Stomach (tissue), 9 donors: ENCODE data around the gene MAN2A1. TPM values are rescaled to one million over a fixed set of nuclear protein-coding genes. Genes with fewer than 3 reads are reported as not detected.

ENCODE experiments used
- DNase-seq, 2 donors: peaks; one replicate each; pipeline versions ENCODE4 v3.0.0 to v3.0.0-alpha.2; 2013 to 2019
- H3K27ac ChIP-seq, 5 donors: fragments of 200-600 bp in 4 of 5; sonication (generic) in 4 of 5; one replicate each; pipeline ENCODE4 v1.5.1; 2013 to 2019; ENCODE audit warnings: mild to moderate bottlenecking in 1 of 5, moderate library complexity in 1 of 5
- H3K27me3 ChIP-seq, 3 donors: fragments of 200-600 bp; sonication (generic); one replicate each; pipeline ENCODE4 v1.5.1; 2017 to 2019; ENCODE audit warnings: mixed run types in 1 of 3
- H3K36me3 ChIP-seq, 4 donors: fragments of 200-600 bp; sonication (generic); 1 replicate in 3 of 4; 2 replicates in 1 of 4; pipeline ENCODE4 v1.5.1; 2016 to 2019
- H3K4me1 ChIP-seq, 4 donors: fragments of 200-600 bp; sonication (generic); one replicate each; pipeline ENCODE4 v1.5.1; 2016 to 2019
- H3K4me3 ChIP-seq, 4 donors: fragments of 200-600 bp; sonication (generic) in 3 of 4; one replicate each; pipeline ENCODE4 v1.5.1; 2016 to 2019; ENCODE audit warnings: mild to moderate bottlenecking in 1 of 4
- H3K9me3 ChIP-seq, 4 donors: fragments of 200-600 bp; sonication (generic); one replicate each; pipeline ENCODE4 v1.5.1; 2016 to 2019
- EP300 ChIP-seq: sonication (generic); formaldehyde crosslinking; IDR thresholded peaks from one replicate; pipeline ENCODE4 v1.6.1; 2017; ENCODE audit warnings: antibody characterized with exemption
- POLR2A ChIP-seq, 4 donors: fragments of 450-650 bp; IDR thresholded peaks; one replicate each; pipeline ENCODE4 v1.6.1; 2016; ENCODE audit warnings: antibody characterized with exemption in 4 of 4, control low read depth in 2 of 4, mild to moderate bottlenecking in 1 of 4, moderate library complexity in 1 of 4
- POLR2AphosphoS5 ChIP-seq, 3 donors: sonication (generic); formaldehyde crosslinking; IDR thresholded peaks; one replicate each; pipeline ENCODE4 v1.6.1; 2016; ENCODE audit warnings: antibody characterized with exemption in 3 of 3
- WGBS, 5 donors: extraction: QIAGEN DNeasy Blood & Tissue Kit in 3 of 5; methylation state at CpG; one replicate each; pipeline versions ENCODE4 v1.1.5 to v1.1.7; 2013 to 2018; 5-methylcytosine and 5-hydroxymethylcytosine counted together
- intact Hi-C: fragments of 100-400 bp; cut with DNase I; formaldehyde crosslinking; loops from one replicate; pipeline ENCODE4 v1.15.1; 2023; ENCODE audit warnings: low total_unique reads
- polyA plus RNA-seq, 3 donors: library from polyadenylated mRNA; stranded (reverse); fragments of 200-250 nt; gene quantifications; one replicate each; pipeline ENCODE4 v1.2.3, GENCODE V29; 2013
- total RNA-seq, 5 donors: library from RNA; depleted of rRNA; stranded (reverse); fragments of >200 nt; gene quantifications; one replicate each; pipeline versions ENCODE4 v1.1.0 to v1.2.3, GENCODE V29; 2014 to 2016
- TF ChIP-seq, protein P1 (sequence below), 7 experiments: fragments of 450-650 bp in 4 of 7; fragments of 200-600 bp in 3 of 7; sonication (generic) in 3 of 7; IDR thresholded peaks; one replicate each; pipeline ENCODE4 v1.5.1; 2016 to 2019; ENCODE audit warnings: antibody characterized with exemption in 7 of 7, control low read depth in 2 of 7, mild to moderate bottlenecking in 1 of 7
- donor health status: healthy with polysubstance abuse.
- donor health status: Bipolar disorder and iron deficiency.
- donor health status: healthy.

The MAN2A1 gene
- total and polyA plus RNA-seq, 8 donors = 6.1 to 136 (median 33.6) TPM

DNA sequence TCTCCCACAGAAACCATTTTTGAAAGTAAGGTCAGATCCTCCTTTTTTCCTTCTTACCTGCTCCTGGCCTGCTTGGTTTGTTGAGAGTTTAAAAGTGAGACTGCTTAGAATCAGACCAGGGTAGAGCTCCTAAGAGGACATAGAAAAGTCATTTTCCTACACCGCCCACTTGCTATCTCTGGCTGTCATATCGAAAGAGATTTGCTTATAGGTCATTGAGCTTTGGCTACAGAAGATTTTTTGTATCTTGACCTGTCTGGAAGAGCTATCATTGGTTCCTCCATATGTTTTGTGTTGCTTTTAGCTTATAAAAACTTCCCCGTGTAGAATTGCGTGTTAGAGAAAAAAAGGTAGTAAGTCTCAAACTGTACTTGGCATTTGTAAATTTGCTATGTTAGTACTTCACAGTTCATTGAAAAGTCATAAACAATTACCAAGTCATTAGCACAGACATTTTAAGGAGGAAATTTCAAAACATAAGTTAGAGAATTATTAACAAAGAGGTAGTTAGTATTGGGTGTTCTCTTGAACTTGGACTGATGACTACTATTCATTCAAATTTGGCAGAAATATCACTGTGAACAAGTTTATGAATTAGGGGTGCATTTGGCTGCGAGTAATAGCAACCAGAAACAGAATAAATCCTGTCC lies 96.6 kb downstream of the MAN2A1 start:
- intact Hi-C loops = no loop called here
- peaks cover 0 to 34% (median 23%) of the 10 kb centered on the region in 4 donors for H3K36me3 ChIP-seq
- H3K9me3 ChIP-seq = no peaks in the 10 kb centered on the region
- H3K4me3 ChIP-seq = no peak overlapping the region
- WGBS, 5 donors = 91 to 97% (median 93%) methylated on average over 5 of the region's 5 CpGs
- no peaks in the 10 kb centered on the region for H3K4me1 ChIP-seq
- TF ChIP-seq, protein P1, sequence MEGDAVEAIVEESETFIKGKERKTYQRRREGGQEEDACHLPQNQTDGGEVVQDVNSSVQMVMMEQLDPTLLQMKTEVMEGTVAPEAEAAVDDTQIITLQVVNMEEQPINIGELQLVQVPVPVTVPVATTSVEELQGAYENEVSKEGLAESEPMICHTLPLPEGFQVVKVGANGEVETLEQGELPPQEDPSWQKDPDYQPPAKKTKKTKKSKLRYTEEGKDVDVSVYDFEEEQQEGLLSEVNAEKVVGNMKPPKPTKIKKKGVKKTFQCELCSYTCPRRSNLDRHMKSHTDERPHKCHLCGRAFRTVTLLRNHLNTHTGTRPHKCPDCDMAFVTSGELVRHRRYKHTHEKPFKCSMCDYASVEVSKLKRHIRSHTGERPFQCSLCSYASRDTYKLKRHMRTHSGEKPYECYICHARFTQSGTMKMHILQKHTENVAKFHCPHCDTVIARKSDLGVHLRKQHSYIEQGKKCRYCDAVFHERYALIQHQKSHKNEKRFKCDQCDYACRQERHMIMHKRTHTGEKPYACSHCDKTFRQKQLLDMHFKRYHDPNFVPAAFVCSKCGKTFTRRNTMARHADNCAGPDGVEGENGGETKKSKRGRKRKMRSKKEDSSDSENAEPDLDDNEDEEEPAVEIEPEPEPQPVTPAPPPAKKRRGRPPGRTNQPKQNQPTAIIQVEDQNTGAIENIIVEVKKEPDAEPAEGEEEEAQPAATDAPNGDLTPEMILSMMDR (IDR thresholded peaks at IDR 0.05) = no peak
- no peak for TF ChIP-seq EP300
- H3K27ac ChIP-seq = no peak overlapping the region
- no peaks in the 10 kb centered on the region for H3K27me3 ChIP-seq
- DNase-seq = no peak

DNA sequence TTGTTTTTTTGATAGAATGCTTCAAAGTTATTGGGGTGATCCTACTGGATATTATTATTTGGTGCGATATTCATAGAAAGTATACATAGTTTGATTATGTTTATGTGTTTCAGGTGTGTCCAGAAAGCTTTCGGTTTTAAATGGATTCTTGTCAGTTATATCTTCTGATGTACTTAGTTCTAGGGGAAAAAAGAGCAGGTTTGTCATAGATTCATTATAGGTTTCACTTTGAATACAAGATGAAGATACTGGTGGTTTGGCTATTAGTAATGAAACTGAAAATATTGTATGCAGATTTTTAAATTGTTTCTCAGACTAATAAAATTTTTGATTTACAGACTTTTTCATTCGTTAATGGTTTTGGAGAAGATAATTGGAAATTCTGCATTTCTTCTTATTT lies 98.9 kb downstream of the MAN2A1 start:
- H3K4me3 ChIP-seq = no peak overlapping the region
- no peak for DNase-seq
- TF ChIP-seq, protein P1 (IDR thresholded peaks at IDR 0.05) = no peak
- TF ChIP-seq EP300 (no peak), POLR2A (IDR thresholded peaks at IDR 0.05) (no peak), POLR2AphosphoS5 (IDR thresholded peaks at IDR 0.05) (no peak)
- peaks cover 0 to 38% (median 22%) of the 10 kb centered on the region in 4 donors for H3K36me3 ChIP-seq
- H3K4me1 ChIP-seq = no peaks in the 10 kb centered on the region
- H3K27ac ChIP-seq = no peak overlapping the region
- H3K9me3 ChIP-seq = no peaks in the 10 kb centered on the region
- intact Hi-C loops = no loop called here
- no peaks in the 10 kb centered on the region for H3K27me3 ChIP-seq
- 81 to 93% (median 89%) methylated on average over 3 of the region's 3 CpGs for WGBS, 5 donors

DNA sequence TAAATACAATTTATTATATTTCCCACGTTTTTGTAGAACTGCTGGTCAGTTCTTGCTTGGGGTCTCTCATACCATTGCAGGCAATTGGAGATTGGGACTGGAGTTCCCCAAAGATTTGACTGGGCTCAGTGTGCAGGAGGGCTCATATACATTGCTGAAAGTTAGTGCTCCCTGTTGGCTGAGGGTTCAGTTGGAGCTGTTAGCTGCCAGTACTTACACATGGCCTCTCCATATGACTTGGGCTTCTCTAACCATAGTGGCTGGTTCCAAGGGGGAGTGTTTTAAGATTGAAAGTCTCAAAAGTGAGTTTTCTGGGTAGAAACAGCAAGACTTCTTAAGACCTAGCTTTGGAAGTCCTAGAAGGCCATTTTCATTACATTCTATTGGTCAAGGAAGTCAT lies 102.9 kb downstream of the MAN2A1 start:
- no peaks in the 10 kb centered on the region for H3K9me3 ChIP-seq
- H3K27me3 ChIP-seq = no peaks in the 10 kb centered on the region
- H3K4me1 ChIP-seq = no peaks in the 10 kb centered on the region
- peaks cover 3 to 45% (median 35%) of the 10 kb centered on the region in 4 donors for H3K36me3 ChIP-seq
- no peak overlapping the region for H3K4me3 ChIP-seq
- WGBS, 5 donors = 82 to 97% (median 93%) methylated on average over 1 of the region's 1 CpG
- TF ChIP-seq EP300 = no peak
- TF ChIP-seq POLR2A (IDR thresholded peaks at IDR 0.05) = no peak
- TF ChIP-seq POLR2AphosphoS5 (IDR thresholded peaks at IDR 0.05) = no peak
- TF ChIP-seq, protein P1 (IDR thresholded peaks at IDR 0.05) = no peak
- intact Hi-C loops = no loop called here
- no peak overlapping the region for H3K27ac ChIP-seq
- no peak for DNase-seq

DNA sequence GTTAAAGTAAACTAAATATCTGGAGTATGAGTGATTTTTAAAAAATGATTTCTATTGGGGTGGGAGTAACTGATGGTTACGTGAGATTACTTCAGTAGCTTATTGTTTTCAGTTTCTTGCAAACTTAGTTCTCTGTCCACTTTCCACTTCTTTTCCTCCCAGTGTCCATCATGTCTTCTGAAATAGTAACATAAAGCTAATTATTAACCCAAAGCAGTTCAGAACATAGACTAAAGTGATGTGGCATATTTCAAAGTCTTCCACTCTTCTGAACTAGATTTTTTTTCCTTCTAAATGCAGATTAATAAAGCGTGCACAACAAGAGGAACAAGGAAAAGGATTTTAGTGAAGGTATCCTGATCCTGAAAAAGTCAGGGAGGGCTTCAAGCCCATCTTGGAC lies 114.1 kb downstream of the MAN2A1 start:
- 74 to 84% (median 78%) methylated on average over 2 of the region's 2 CpGs for WGBS, 5 donors
- DNase-seq = no peak
- TF ChIP-seq POLR2A (IDR thresholded peaks at IDR 0.05) = no peak
- TF ChIP-seq, protein P1 (IDR thresholded peaks at IDR 0.05) = no peak
- TF ChIP-seq POLR2AphosphoS5 (IDR thresholded peaks at IDR 0.05) = no peak
- no peak for TF ChIP-seq EP300
- intact Hi-C loops = no loop called here
- no peak overlapping the region for H3K4me3 ChIP-seq
- H3K27ac ChIP-seq = no peak overlapping the region
- H3K27me3 ChIP-seq = no peaks in the 10 kb centered on the region
- H3K36me3 ChIP-seq = peaks cover 0 to 19% (median 10%) of the 10 kb centered on the region in 4 donors
- H3K9me3 ChIP-seq = no peaks in the 10 kb centered on the region
- peaks cover 0 to 6% (median 2%) of the 10 kb centered on the region in 4 donors for H3K4me1 ChIP-seq
